OCI-LY1 (cell line): ENCODE results near the gene COTL1.

Experiments
- H2AFZ ChIP-seq: fragments of 200-600 bp; sonication (generic), shearing (Covaris generic); 2 replicates; pipeline ENCODE4 v1.6.0; 2014; ENCODE audit warnings: antibody characterized with exemption, mild to moderate bottlenecking, low read length
- H3F3A ChIP-seq: fragments of 200-600 bp; sonication (generic), shearing (Covaris generic); 2 replicates; pipeline ENCODE4 v1.6.0; 2014; ENCODE audit warnings: mild to moderate bottlenecking, antibody characterized with exemption, low read length, moderate library complexity; ENCODE audit not compliant: insufficient read depth
- H3K27ac ChIP-seq: fragments of 200-600 bp; sonication (generic); 2 replicates; pipeline ENCODE4 v1.5.1; 2014; ENCODE audit warnings: low read length, mixed run types, mild to moderate bottlenecking, low read depth; ENCODE audit not compliant: poor library complexity, severe bottlenecking
- H3K27me3 ChIP-seq: fragments of 200-600 bp; sonication (generic); 2 replicates; pipeline ENCODE4 v1.6.0; 2014; ENCODE audit warnings: antibody characterized with exemption, mild to moderate bottlenecking, low read length, moderate library complexity; ENCODE audit not compliant: insufficient read depth
- H3K36me3 ChIP-seq: fragments of 200-600 bp; sonication (generic); 2 replicates; pipeline ENCODE4 v1.6.1; 2014; ENCODE audit warnings: mild to moderate bottlenecking, antibody characterized with exemption, low read length, moderate library complexity, mixed read lengths; ENCODE audit not compliant: insufficient read depth
- H3K4me1 ChIP-seq: fragments of 200-600 bp; sonication (generic); 2 replicates; pipeline ENCODE4 v1.5.1; 2014; ENCODE audit warnings: mild to moderate bottlenecking, low read length, moderate library complexity; ENCODE audit not compliant: insufficient read depth, severe bottlenecking
- H3K4me2 ChIP-seq: fragments of 200-600 bp; sonication (generic), shearing (Covaris generic); 2 replicates; pipeline ENCODE4 v1.6.1; 2014; ENCODE audit warnings: low read length
- H3K4me3 ChIP-seq: fragments of 200-600 bp; sonication (generic); 2 replicates; pipeline ENCODE4 v1.5.1; 2014; ENCODE audit warnings: low read length, low read depth, mild to moderate bottlenecking, mixed read lengths; ENCODE audit not compliant: poor library complexity, severe bottlenecking
- H3K79me2 ChIP-seq: fragments of 200-600 bp; shearing (Covaris generic); 2 replicates; pipeline ENCODE4 v1.6.1; 2016; ENCODE audit warnings: mixed run types, low read length, mixed read lengths; ENCODE audit not compliant: insufficient read depth
- H3K9ac ChIP-seq: fragments of 200-600 bp; sonication (generic), shearing (Covaris generic); 2 replicates; pipeline ENCODE4 v1.6.1; 2014; ENCODE audit warnings: mild to moderate bottlenecking, low read length, mixed read lengths
- H3K9me2 ChIP-seq: fragments of 200-600 bp; sonication (generic), shearing (Covaris generic); 2 replicates; pipeline ENCODE4 v1.6.1; 2014; ENCODE audit warnings: low read depth, mild to moderate bottlenecking, low read length, mixed read lengths
- H3K9me3 ChIP-seq: fragments of 200-600 bp; shearing (Covaris generic); 2 replicates; pipeline ENCODE4 v1.6.1; 2014; ENCODE audit warnings: low read length, mixed read lengths
- H4K20me1 ChIP-seq: fragments of 200-600 bp; sonication (generic), shearing (Covaris generic); 2 replicates; pipeline ENCODE4 v1.6.0; 2016; ENCODE audit warnings: mild to moderate bottlenecking, low read length; ENCODE audit not compliant: insufficient read depth
- CTCF ChIP-seq: fragments of 200-600 bp; sonication (generic), shearing (Covaris generic); IDR thresholded peaks from 2 replicates; pipeline ENCODE4 v1.5.1; 2017; ENCODE audit warnings: mild to moderate bottlenecking, antibody characterized with exemption, low read length, moderate library complexity, mixed read lengths
- EZH2 ChIP-seq: fragments of 200-600 bp; sonication (generic), shearing (Covaris generic); IDR thresholded peaks from 2 replicates; pipeline ENCODE4 v1.8.0; 2017; ENCODE audit warnings: borderline replicate concordance, mixed run types, mild to moderate bottlenecking, antibody characterized with exemption, low read length, moderate library complexity, mixed read lengths

The COTL1 gene

GRCh38 chr16:84640145-84640544 is 22.3 kb upstream of the COTL1 start:
- no peaks in the 10 kb centered on the region for H4K20me1 ChIP-seq
- no peaks in the 10 kb centered on the region for H3F3A ChIP-seq
- H3K9me2 ChIP-seq, result no peaks in the 10 kb centered on the region
- H3K4me3 ChIP-seq, result no peak overlapping the region
- no peaks in the 10 kb centered on the region; the same call in 1 of the 2 replicates for H3K36me3 ChIP-seq
- no peak overlapping the region for H3K9ac ChIP-seq
- TF ChIP-seq CTCF (no peak), EZH2 (no peak)
- no peaks in the 10 kb centered on the region for H3K79me2 ChIP-seq
- no peak overlapping the region for H2AFZ ChIP-seq
- no peak overlapping the region for H3K27ac ChIP-seq
- no peaks in the 10 kb centered on the region for H3K9me3 ChIP-seq
- H3K4me2 ChIP-seq, result no peak overlapping the region
- H3K4me1 ChIP-seq, result peaks cover 34% of the 10 kb centered on the region
- no peaks in the 10 kb centered on the region for H3K27me3 ChIP-seq

DNA sequence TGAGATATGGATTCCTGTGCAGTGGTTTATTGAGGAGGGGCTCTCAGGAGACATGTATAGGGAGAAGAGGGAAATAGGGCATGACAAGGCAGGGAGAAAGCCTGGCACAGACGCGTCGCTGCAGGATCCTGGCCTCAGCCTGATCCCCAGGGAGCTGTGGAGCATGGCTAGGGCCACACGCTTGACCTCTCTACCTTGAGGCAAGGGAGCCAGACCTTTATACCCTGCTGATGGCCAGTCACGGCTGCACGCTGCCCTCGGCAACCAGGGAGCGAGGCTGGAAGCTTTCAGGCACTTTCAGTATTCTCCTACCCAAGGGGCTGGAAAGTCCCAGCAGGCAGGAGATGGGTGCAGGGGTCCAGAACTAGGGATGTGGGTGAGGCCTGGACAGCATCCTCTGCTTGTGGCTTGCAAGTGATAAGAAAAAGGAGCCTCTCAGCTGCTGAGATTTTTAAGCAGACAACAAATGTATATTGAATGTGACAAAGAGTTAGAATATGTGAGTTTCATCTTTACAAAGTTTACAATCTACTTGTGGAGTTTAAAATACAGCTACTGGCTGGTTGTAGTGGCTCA is 20.4 kb upstream of the COTL1 start:
- Histone ChIP-seq H3F3A (no peaks in the 10 kb centered on the region), H3K27me3 (no peaks in the 10 kb centered on the region), H3K4me3 (no peak overlapping the region), H2AFZ (no peak overlapping the region), H3K4me1 (peaks cover 22% of the 10 kb centered on the region), H3K4me2 (no peak overlapping the region), H3K27ac (no peak overlapping the region), H3K9me2 (no peaks in the 10 kb centered on the region), H3K36me3 (no peaks in the 10 kb centered on the region; the same call in 1 of the 2 replicates), H3K9ac (no peak overlapping the region), H3K79me2 (no peaks in the 10 kb centered on the region), H4K20me1 (no peaks in the 10 kb centered on the region), H3K9me3 (no peaks in the 10 kb centered on the region)
- TF ChIP-seq EZH2, result no peak

DNA sequence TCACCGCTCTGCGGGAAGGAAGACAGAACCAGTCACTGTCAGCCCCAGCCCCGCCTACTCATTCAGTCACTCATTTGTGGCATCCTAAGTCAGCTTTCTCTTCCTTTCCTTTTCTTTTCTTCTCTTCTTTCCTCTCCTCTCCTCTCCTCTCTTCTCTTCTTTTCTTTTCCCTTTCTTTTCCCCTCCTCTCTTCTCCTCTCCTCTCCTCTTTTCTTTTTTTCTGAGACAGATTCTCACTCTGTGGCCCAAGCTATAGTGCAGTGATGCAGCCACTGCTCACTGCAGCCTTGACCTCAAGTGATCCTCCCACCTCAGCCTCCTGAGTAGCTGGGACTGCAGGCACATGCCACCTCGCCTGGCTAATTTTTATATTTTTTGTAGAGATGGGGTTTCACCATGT is 19.8 kb upstream of the COTL1 start:
- no peak overlapping the region for H3K27ac ChIP-seq
- no peak overlapping the region for H2AFZ ChIP-seq
- H3K9me3 ChIP-seq, result no peaks in the 10 kb centered on the region
- H3F3A ChIP-seq, result no peaks in the 10 kb centered on the region
- H3K4me1 ChIP-seq, result peaks cover 22% of the 10 kb centered on the region
- no peak overlapping the region; the same call in 1 of the 2 replicates for H3K4me2 ChIP-seq
- no peaks in the 10 kb centered on the region for H4K20me1 ChIP-seq
- no peaks in the 10 kb centered on the region for H3K9me2 ChIP-seq
- no peak overlapping the region for H3K4me3 ChIP-seq
- no peaks in the 10 kb centered on the region for H3K79me2 ChIP-seq
- H3K36me3 ChIP-seq, result no peaks in the 10 kb centered on the region; the same call in 1 of the 2 replicates
- no peaks in the 10 kb centered on the region for H3K27me3 ChIP-seq
- TF ChIP-seq EZH2, result no peak
- no peak for TF ChIP-seq CTCF
- no peak overlapping the region for H3K9ac ChIP-seq

DNA sequence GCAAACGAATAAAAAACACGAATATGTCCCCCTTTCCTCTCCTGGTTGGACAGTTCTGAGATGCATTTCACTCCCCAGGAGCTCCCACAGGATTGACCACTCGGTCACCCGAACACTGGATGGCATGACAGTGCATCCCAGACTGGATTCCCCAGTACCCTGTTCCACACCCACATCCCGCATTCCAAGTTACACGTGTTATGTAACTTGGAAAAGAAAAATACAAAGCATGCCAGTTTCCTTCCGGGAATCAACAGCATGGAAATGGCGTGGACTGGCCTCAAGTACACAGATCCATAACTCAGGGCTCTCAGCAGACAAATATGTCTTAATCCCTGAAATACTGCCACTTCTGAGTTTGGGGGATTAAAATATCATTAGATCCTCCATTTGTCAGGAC is 17.8 kb upstream of the COTL1 start:
- TF ChIP-seq EZH2, result no peak
- no peak for TF ChIP-seq CTCF
- H3F3A ChIP-seq, result no peaks in the 10 kb centered on the region
- no peaks in the 10 kb centered on the region for H3K27me3 ChIP-seq
- no peak overlapping the region for H3K4me3 ChIP-seq
- H3K4me2 ChIP-seq, result no peak overlapping the region
- no peaks in the 10 kb centered on the region for H3K9me2 ChIP-seq
- no peaks in the 10 kb centered on the region for H4K20me1 ChIP-seq
- peaks cover 5% of the 10 kb centered on the region for H3K4me1 ChIP-seq
- H2AFZ ChIP-seq, result no peak overlapping the region
- no peaks in the 10 kb centered on the region for H3K9me3 ChIP-seq
- H3K9ac ChIP-seq, result no peak overlapping the region
- no peaks in the 10 kb centered on the region for H3K79me2 ChIP-seq
- no peak overlapping the region for H3K27ac ChIP-seq
- no peaks in the 10 kb centered on the region; the same call in 1 of the 2 replicates for H3K36me3 ChIP-seq
